Neural cell (in vitro differentiated cells): ENCODE data around the gene PTPRS.

Experiments
- CTCF ChIP-seq: fragments of 450-650 bp; IDR thresholded peaks from 2 replicates; pipeline ENCODE4 v1.5.1; 2014; ENCODE audit warnings: antibody characterized with exemption, mild to moderate bottlenecking, moderate library complexity; ENCODE audit not compliant: poor library complexity, severe bottlenecking
- POLR2AphosphoS5 ChIP-seq: IDR thresholded peaks from 2 replicates; pipeline ENCODE4 v1.6.1; 2012
- RAD21 ChIP-seq: fragments of 450-650 bp; conservative IDR thresholded peaks from 2 replicates; pipeline ENCODE4 v1.6.1; 2014; ENCODE audit warnings: antibody characterized with exemption, mild to moderate bottlenecking, moderate library complexity
- TAF1 ChIP-seq: IDR thresholded peaks from 2 replicates; pipeline ENCODE4 v1.6.1; 2012; ENCODE audit warnings: low read depth
- TF ChIP-seq, protein P1 (sequence below): IDR thresholded peaks from 2 replicates; pipeline ENCODE4 v1.6.1; 2012; ENCODE audit warnings: borderline replicate concordance

DNA sequence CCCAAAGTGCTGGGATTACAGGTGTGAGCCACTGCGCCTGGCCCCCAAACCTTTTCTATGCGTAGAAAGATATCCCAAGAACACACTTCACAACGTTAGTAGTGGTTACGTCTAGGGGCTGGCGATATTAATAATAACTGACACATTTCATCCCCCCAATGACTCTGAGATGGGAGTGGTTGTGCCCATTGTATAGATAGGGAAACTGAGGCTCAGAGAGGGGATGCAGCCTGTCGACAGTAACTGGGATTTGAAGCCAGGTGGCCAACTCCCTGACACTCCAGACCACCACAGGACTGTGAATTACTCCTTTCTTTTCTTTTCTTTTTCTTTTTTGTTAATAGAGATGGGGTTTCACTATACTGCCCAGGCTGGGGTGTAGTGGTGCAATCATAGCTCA is 25.3 kb upstream of the PTPRS start:
- TF ChIP-seq CTCF (no peak), RAD21 (no peak), POLR2AphosphoS5 (no peak), TAF1 (no peak)
- TF ChIP-seq, protein P1, sequence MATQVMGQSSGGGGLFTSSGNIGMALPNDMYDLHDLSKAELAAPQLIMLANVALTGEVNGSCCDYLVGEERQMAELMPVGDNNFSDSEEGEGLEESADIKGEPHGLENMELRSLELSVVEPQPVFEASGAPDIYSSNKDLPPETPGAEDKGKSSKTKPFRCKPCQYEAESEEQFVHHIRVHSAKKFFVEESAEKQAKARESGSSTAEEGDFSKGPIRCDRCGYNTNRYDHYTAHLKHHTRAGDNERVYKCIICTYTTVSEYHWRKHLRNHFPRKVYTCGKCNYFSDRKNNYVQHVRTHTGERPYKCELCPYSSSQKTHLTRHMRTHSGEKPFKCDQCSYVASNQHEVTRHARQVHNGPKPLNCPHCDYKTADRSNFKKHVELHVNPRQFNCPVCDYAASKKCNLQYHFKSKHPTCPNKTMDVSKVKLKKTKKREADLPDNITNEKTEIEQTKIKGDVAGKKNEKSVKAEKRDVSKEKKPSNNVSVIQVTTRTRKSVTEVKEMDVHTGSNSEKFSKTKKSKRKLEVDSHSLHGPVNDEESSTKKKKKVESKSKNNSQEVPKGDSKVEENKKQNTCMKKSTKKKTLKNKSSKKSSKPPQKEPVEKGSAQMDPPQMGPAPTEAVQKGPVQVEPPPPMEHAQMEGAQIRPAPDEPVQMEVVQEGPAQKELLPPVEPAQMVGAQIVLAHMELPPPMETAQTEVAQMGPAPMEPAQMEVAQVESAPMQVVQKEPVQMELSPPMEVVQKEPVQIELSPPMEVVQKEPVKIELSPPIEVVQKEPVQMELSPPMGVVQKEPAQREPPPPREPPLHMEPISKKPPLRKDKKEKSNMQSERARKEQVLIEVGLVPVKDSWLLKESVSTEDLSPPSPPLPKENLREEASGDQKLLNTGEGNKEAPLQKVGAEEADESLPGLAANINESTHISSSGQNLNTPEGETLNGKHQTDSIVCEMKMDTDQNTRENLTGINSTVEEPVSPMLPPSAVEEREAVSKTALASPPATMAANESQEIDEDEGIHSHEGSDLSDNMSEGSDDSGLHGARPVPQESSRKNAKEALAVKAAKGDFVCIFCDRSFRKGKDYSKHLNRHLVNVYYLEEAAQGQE: no peak
